Measurements from ENCODE around the gene ARHGDIG. TPM values are rescaled to one million over a fixed set of nuclear protein-coding genes. Genes with fewer than 3 reads are reported as not detected.
"Not testable (repeated sequence)": the region's sequence is repeated elsewhere in the genome, so short reads cannot be mapped to it uniquely, and the experiment has no call there.

Gene ARHGDIG
- polyA plus RNA-seq, 1 donor, result 4.5 TPM

DNA sequence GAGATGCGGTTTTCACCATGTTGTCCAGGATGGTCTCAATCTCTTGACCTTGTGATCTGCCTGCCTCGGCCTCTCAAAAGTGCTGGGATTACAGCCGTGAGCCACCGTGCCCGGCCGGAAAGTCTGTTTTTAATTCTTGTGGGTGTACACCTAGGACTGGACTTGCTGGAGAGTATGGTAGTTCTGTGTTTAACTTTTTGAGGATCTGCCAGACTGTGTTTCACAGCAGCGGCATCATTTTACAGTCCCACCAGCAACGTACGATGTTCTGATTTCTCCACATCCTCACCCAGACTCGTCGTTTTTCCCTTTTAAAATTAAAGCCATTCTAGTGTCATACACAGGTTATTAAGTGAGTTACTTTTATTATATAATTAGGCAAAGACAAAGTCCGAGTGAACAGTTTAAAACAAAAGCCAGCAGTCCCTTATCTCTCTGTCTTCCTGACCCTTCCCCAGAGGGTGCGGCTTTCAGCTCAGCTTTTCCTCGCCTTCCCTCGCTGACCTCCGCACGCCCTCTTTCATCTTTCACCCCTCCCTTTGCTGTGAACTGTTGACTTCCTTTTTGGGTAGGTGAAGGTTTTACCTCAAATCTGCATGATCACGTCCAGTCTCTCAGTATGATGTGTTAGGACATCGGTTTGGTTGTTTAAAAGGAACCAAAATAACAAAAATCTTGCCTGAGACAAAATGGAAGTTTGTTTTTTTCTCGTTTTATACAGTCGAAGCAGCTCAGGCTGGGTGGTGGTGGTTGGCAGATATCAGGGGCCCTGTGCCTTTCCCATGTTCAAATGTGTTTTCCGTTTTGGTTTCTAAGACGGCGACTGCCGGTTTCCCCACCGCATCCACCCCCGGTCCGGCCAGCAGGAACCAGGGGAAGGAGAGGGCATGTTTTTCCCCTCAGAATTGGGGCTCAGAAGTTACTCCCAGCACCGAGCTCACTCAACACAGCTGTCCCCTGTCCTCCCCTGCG, 27.7 kb upstream of the ARHGDIG start:
- Histone ChIP-seq H3K4me1 (ENCODE audit: control insufficient read depth, insufficient read depth, low read length) (peaks cover 8% of the 10 kb centered on the region), H3K9me3 (ENCODE audit: control insufficient read depth, low read depth, low read length) (peaks cover 3% of the 10 kb centered on the region), H3K27ac (ENCODE audit: low read length) (peak overlapping the region; percentile 54), H3K4me3 (ENCODE audit: low read length) (no peak overlapping the region), H3K27me3 (ENCODE audit: control insufficient read depth, insufficient read depth, low read length) (no peaks in the 10 kb centered on the region), H3K36me3 (ENCODE audit: control insufficient read depth, insufficient read depth, low read length) (peaks cover 33% of the 10 kb centered on the region)
- DNase-seq, result peak; percentile 73 to 88
- WGBS (ENCODE audit: insufficient coverage, low lambda C conversion rate), result 21% methylated on average over 9 of the region's 30 CpGs

DNA sequence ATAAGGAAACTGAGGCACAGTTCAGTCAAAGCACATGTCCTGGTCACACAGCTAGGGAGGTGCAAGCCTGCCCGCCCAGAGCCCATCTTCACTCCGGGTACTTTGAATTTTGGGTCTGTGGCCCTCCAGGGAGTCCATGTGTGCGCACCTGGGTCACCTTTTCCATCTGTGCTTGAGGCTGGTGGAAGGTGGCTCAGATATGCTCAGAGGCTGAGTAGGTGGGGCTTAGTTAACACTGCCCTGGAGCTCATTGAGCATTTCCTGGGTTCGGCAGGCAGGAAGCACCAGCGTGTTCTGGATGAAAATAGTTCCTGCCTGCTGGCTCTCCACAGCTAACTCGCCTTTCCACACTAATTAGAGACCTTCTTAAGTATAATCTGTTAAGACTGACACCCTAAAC, 26.6 kb upstream of the ARHGDIG start:
- Histone ChIP-seq H3K9me3 (ENCODE audit: control insufficient read depth, low read depth, low read length) (peaks cover 3% of the 10 kb centered on the region), H3K27me3 (ENCODE audit: control insufficient read depth, insufficient read depth, low read length) (no peaks in the 10 kb centered on the region), H3K27ac (ENCODE audit: low read length) (no peak overlapping the region), H3K36me3 (ENCODE audit: control insufficient read depth, insufficient read depth, low read length) (peaks cover 29% of the 10 kb centered on the region), H3K4me3 (ENCODE audit: low read length) (no peak overlapping the region), H3K4me1 (ENCODE audit: control insufficient read depth, insufficient read depth, low read length) (peaks cover 8% of the 10 kb centered on the region)
- WGBS (ENCODE audit: insufficient coverage, low lambda C conversion rate), result no CpG with 5 or more reads among the region's 6 CpGs
- peak in 1 of 2 donors; percentile 27 for DNase-seq

DNA sequence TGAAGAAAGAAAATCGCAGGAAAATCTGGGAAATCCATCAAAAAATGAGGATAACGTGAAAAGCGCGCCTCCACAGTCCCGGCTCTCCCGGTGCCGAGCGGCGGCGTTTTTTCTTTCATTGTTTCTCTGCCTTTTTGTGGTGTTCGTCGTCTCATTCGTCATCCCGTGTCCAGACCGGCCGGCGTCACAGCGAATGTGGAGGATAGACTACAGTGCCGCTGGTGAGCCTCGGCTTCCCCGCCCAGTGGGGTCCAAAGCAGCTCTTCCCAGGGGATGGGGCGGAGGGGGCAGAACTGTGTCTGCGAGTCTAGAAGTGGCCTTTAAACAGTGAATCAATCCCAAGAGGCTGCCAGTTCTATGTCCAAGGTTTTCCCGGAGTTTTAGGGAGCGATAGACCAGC, 25.9 kb upstream of the ARHGDIG start:
- H3K27ac ChIP-seq (ENCODE audit: low read length), result no peak overlapping the region
- 100% methylated on average over 2 of the region's 25 CpGs for WGBS (ENCODE audit: insufficient coverage, low lambda C conversion rate)

DNA sequence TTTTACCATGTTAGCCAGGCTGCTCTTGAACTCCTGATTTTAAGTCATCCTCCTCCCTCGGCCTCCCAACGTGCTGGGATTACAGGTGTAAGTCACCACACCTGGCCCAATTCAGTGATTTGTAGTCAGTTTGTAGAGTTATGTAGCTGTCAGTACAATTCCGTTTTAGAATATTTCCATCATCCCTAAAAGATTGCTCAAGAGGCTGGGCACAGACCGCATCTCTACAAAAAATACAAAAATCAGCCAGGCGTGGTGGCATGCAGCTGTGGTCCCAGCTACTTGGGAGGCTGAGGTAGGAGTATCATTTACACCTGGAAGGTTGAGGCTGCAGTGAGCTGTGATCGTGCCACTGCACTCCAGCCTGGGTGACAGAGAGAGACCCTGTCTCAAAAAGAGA, 25.2 kb upstream of the ARHGDIG start:
- 100% methylated on average over 1 of the region's 6 CpGs for WGBS (ENCODE audit: insufficient coverage, low lambda C conversion rate)
- Histone ChIP-seq H3K27me3 (ENCODE audit: control insufficient read depth, insufficient read depth, low read length) (no peaks in the 10 kb centered on the region), H3K9me3 (ENCODE audit: control insufficient read depth, low read depth, low read length) (peaks cover 3% of the 10 kb centered on the region), H3K4me3 (ENCODE audit: low read length) (no peak overlapping the region), H3K36me3 (ENCODE audit: control insufficient read depth, insufficient read depth, low read length) (peaks cover 35% of the 10 kb centered on the region), H3K4me1 (ENCODE audit: control insufficient read depth, insufficient read depth, low read length) (peaks cover 7% of the 10 kb centered on the region), H3K27ac (ENCODE audit: low read length) (no peak overlapping the region)
- no peak for DNase-seq

More for the DNA sequence above, 25.9 kb upstream of the ARHGDIG start:
- Histone ChIP-seq H3K27me3 (ENCODE audit: control insufficient read depth, insufficient read depth, low read length) (no peaks in the 10 kb centered on the region), H3K9me3 (ENCODE audit: control insufficient read depth, low read depth, low read length) (peaks cover 3% of the 10 kb centered on the region), H3K4me3 (ENCODE audit: low read length) (no peak overlapping the region), H3K4me1 (ENCODE audit: control insufficient read depth, insufficient read depth, low read length) (peaks cover 8% of the 10 kb centered on the region), H3K36me3 (ENCODE audit: control insufficient read depth, insufficient read depth, low read length) (peaks cover 32% of the 10 kb centered on the region)
- DNase-seq, result no peak

DNA sequence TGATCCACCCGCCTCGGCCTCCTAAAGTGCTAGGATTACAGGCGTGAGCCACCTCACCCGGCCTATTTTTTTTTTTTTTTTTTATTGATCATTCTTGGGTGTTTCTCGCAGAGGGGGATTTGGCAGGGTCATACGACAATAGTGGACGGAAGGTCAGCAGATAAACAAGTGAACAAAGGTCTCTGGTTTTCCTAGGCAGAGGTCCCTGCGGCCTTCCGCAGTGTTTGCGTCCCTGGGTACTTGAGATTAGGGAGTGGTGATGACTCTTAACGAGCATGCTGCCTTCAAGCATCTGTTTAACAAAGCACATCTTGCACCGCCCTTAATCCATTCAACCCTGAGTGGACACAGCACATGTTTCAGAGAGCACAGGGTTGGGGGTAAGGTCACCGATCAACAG, 22.3 kb upstream of the ARHGDIG start:
- not testable (repeated sequence) for DNase-seq; H3K4me1 ChIP-seq (ENCODE audit: control insufficient read depth, insufficient read depth, low read length); H3K27me3 ChIP-seq (ENCODE audit: control insufficient read depth, insufficient read depth, low read length); H3K4me3 ChIP-seq (ENCODE audit: low read length); H3K27ac ChIP-seq (ENCODE audit: low read length); H3K9me3 ChIP-seq (ENCODE audit: control insufficient read depth, low read depth, low read length)
- H3K36me3 ChIP-seq (ENCODE audit: control insufficient read depth, insufficient read depth, low read length), result peaks cover 60% of the 10 kb centered on the region
- no CpG with 5 or more reads among the region's 13 CpGs for WGBS (ENCODE audit: insufficient coverage, low lambda C conversion rate)

DNA sequence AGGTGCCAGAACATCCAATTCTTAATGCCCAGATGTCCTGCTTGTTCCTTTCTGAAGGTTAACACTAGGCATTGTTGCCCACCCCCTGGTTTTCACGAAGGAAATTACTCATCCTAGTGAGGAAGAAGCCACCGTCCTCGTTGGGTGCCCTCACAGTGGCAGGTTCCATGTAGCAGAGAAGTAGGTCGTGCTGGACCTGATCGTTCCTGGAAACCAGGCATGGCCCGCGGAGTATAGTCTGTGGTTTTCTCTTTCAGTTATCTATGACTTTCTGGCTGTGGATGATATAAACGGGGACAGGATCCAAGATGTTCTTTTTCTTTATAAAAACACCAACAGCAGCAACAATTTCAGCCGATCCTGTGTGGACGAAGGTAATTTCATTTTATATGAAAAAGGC, 21.2 kb upstream of the ARHGDIG start:
- no CpG with 5 or more reads among the region's 10 CpGs for WGBS (ENCODE audit: insufficient coverage, low lambda C conversion rate)
- H3K9me3 ChIP-seq (ENCODE audit: control insufficient read depth, low read depth, low read length), result peaks cover 3% of the 10 kb centered on the region
- H3K4me1 ChIP-seq (ENCODE audit: control insufficient read depth, insufficient read depth, low read length), result no peaks in the 10 kb centered on the region
- H3K4me3 ChIP-seq (ENCODE audit: low read length), result no peak overlapping the region
- peaks cover 65% of the 10 kb centered on the region for H3K36me3 ChIP-seq (ENCODE audit: control insufficient read depth, insufficient read depth, low read length)
- no peaks in the 10 kb centered on the region for H3K27me3 ChIP-seq (ENCODE audit: control insufficient read depth, insufficient read depth, low read length)
- no peak overlapping the region for H3K27ac ChIP-seq (ENCODE audit: low read length)
- no peak for DNase-seq

DNA sequence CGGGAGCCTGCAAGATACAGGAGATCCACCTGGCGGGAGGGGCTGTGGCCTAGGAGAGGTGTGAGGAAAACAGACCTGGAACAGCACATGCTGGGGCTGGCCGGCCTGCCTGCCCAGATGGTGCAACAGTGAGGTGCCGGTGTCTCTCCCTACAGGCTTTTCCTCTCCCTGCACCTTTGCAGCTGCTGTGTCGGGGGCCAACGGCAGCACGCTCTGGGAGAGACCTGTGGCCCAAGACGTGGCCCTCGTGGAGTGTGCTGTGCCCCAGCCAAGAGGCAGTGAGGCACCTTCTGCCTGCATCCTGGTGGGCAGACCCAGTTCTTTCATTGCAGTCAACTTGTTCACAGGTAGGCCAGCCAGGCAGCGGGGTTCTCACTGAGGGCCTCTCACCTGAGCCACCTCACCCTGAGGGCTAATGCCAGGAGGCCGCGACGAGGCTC, 20.6 kb upstream of the ARHGDIG start:
- Histone ChIP-seq H3K27ac (ENCODE audit: low read length) (no peak overlapping the region), H3K4me1 (ENCODE audit: control insufficient read depth, insufficient read depth, low read length) (no peaks in the 10 kb centered on the region), H3K4me3 (ENCODE audit: low read length) (no peak overlapping the region), H3K36me3 (ENCODE audit: control insufficient read depth, insufficient read depth, low read length) (peaks cover 65% of the 10 kb centered on the region), H3K9me3 (ENCODE audit: control insufficient read depth, low read depth, low read length) (no peaks in the 10 kb centered on the region), H3K27me3 (ENCODE audit: control insufficient read depth, insufficient read depth, low read length) (no peaks in the 10 kb centered on the region)
- no peak for DNase-seq
- WGBS (ENCODE audit: insufficient coverage, low lambda C conversion rate), result no CpG with 5 or more reads among the region's 13 CpGs

DNA sequence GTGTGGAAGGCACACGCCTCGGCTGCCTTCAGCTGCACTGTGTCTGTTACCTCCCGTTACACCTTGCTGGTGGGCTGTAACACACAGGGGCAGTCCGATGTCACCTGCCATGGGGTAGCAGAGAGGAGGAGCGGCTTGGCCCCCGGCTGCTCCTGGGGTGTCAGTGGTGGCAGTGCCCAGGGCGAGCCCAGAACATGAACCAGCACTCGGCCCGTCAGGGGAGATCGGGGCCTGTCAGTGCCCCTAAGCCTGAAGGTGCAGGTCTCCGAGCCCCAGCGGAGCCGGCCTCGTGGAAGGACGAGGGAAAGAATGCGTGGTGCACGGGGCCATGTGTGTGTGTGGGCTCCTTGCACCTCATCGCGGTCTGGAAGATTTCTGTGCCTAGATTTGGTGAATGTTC, 20.1 kb upstream of the ARHGDIG start:
- H3K27ac ChIP-seq (ENCODE audit: low read length), result no peak overlapping the region
- no peaks in the 10 kb centered on the region for H3K27me3 ChIP-seq (ENCODE audit: control insufficient read depth, insufficient read depth, low read length)
- no CpG with 5 or more reads among the region's 19 CpGs for WGBS (ENCODE audit: insufficient coverage, low lambda C conversion rate)
- no peak overlapping the region for H3K4me3 ChIP-seq (ENCODE audit: low read length)
- no peaks in the 10 kb centered on the region for H3K9me3 ChIP-seq (ENCODE audit: control insufficient read depth, low read depth, low read length)
- peaks cover 65% of the 10 kb centered on the region for H3K36me3 ChIP-seq (ENCODE audit: control insufficient read depth, insufficient read depth, low read length)
- no peaks in the 10 kb centered on the region for H3K4me1 ChIP-seq (ENCODE audit: control insufficient read depth, insufficient read depth, low read length)
- DNase-seq, result no peak

DNA sequence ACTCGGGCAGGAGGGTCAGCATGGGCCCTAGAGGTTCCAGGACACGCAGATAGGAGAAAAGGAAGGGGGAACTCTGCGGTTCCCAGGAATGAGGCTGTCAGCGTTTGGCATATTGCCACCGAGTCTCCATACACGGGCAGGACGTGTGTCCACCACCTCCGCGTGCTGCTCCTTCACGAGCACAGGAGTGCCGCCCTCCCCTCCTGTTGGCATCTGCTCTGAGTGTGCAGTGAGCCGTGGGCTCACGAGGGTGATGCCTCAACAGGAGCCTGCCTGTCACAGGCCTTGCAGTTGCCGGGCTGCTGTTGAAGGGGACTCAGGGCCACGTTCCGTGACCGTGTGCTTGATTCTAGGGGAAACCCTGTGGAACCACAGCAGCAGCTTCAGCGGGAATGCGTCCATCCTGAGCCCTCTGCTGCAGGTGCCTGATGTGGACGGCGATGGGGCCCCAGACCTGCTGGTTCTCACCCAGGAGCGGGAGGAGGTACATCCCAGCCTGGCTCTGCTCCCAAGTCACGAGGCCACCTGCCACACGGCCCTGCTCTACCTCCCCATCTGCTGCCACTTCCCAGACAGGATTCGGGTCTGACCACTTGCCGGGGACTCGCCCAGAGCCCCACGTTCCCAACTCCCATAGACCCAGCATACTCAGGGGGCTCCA, 19.2 kb upstream of the ARHGDIG start:
- Histone ChIP-seq H3K4me3 (ENCODE audit: low read length) (no peak overlapping the region), H3K27ac (ENCODE audit: low read length) (no peak overlapping the region), H3K4me1 (ENCODE audit: control insufficient read depth, insufficient read depth, low read length) (no peaks in the 10 kb centered on the region), H3K9me3 (ENCODE audit: control insufficient read depth, low read depth, low read length) (no peaks in the 10 kb centered on the region), H3K36me3 (ENCODE audit: control insufficient read depth, insufficient read depth, low read length) (peaks cover 62% of the 10 kb centered on the region), H3K27me3 (ENCODE audit: control insufficient read depth, insufficient read depth, low read length) (no peaks in the 10 kb centered on the region)
- DNase-seq, result no peak
- WGBS (ENCODE audit: insufficient coverage, low lambda C conversion rate), result no CpG with 5 or more reads among the region's 28 CpGs

DNA sequence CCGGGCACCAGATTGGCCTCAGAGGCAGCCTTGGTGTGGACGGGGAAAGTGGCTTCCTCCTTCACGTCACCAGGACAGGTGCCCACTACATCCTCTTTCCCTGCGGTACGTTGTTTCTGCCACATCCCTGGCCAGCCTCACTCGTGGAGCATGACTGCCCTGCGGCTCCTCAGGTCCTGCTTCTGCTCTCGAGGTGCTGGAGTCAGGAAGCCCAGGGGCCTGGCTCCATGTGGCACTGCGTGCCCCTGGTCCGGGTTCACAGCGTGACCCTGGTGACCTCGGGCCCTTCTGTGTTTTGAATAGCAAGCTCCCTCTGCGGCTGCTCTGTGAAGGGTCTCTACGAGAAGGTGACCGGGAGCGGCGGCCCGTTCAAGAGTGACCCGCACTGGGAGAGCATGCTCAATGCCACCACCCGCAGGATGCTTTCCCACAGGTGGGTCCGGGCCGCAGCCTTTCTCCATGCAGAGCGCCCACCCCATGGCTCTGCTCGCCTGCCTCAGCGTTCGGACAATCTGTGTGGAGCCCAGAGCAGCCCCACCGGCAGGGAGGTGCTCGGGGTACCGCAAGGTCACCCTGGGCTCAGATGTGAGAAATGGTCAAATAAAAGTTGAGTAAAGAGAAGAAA, 18.2 kb upstream of the ARHGDIG start:
- H3K27ac ChIP-seq (ENCODE audit: low read length), result no peak overlapping the region
- H3K27me3 ChIP-seq (ENCODE audit: control insufficient read depth, insufficient read depth, low read length), result no peaks in the 10 kb centered on the region
- H3K36me3 ChIP-seq (ENCODE audit: control insufficient read depth, insufficient read depth, low read length), result peaks cover 62% of the 10 kb centered on the region
- DNase-seq, result no peak
- H3K4me1 ChIP-seq (ENCODE audit: control insufficient read depth, insufficient read depth, low read length), result no peaks in the 10 kb centered on the region
- no peak overlapping the region for H3K4me3 ChIP-seq (ENCODE audit: low read length)
- WGBS (ENCODE audit: insufficient coverage, low lambda C conversion rate), result no CpG with 5 or more reads among the region's 29 CpGs
- no peaks in the 10 kb centered on the region for H3K9me3 ChIP-seq (ENCODE audit: control insufficient read depth, low read depth, low read length)
